Psoas muscle (tissue), 8 donors: Measurements from ENCODE around the gene EIF6. TPM values are rescaled to one million over a fixed set of nuclear protein-coding genes. Genes with fewer than 3 reads are reported as not detected.

Experiments
- ATAC-seq, 4 donors: fragments of 200-7000 bp; cut with Tn5 transposase; one replicate each; pipeline ENCODE4 v1.9.1; 2020; ENCODE audit warnings: moderate library complexity in 3 of 4, mild to moderate bottlenecking in 2 of 4
- DNase-seq, 2 donors: peaks; one replicate each; pipeline ENCODE4 v3.0.0-alpha.2; 2020
- H3K27ac ChIP-seq: fragments of 200-600 bp; one replicate; pipeline ENCODE4 v1.8.0; 2022
- H3K27me3 ChIP-seq, 3 donors: fragments of 200-600 bp in 1 of 3; one replicate each; pipeline versions ENCODE4 v1.6.1 to v1.8.0; 2013 to 2022; ENCODE audit warnings: low read length in 2 of 3, mild to moderate bottlenecking in 2 of 3, moderate library complexity in 1 of 3; ENCODE audit not compliant: insufficient read depth in 3 of 3
- H3K36me3 ChIP-seq, 2 donors: fragments of 200-600 bp in 1 of 2; one replicate each; pipeline versions ENCODE4 v1.6.1 to v1.8.0; 2013 to 2022; ENCODE audit warnings: low read depth in 1 of 2, mild to moderate bottlenecking in 1 of 2, moderate library complexity in 1 of 2; ENCODE audit not compliant: insufficient read depth in 1 of 2
- H3K4me1 ChIP-seq: fragments of 200-600 bp; one replicate; pipeline ENCODE4 v1.8.0; 2022
- H3K4me3 ChIP-seq: fragments of 200-600 bp; one replicate; pipeline ENCODE4 v1.8.0; 2022; ENCODE audit warnings: mild to moderate bottlenecking
- H3K9me3 ChIP-seq: fragments of 200-600 bp; one replicate; pipeline ENCODE4 v1.8.0; 2022
- CTCF ChIP-seq: fragments of 200-600 bp; IDR thresholded peaks from one replicate; pipeline ENCODE4 v1.8.0; 2022; ENCODE audit warnings: antibody characterized with exemption
- WGBS, 3 donors: extraction: QIAGEN DNeasy Blood & Tissue Kit; methylation state at CpG; one replicate each; pipeline versions ENCODE4 v1.1.6 to v1.1.7; 2013; 5-methylcytosine and 5-hydroxymethylcytosine counted together
- intact Hi-C, 2 donors: fragments of 100-400 bp; cut with DNase I; formaldehyde crosslinking; loops; one replicate each; pipeline versions ENCODE4 v1.11.0 to v1.14.2; 2022
- polyA plus RNA-seq, 3 donors: library from polyadenylated mRNA; stranded (reverse); fragments of 200-250 nt; gene quantifications; one replicate each; pipeline ENCODE4 v1.2.3, GENCODE V29; 2013
- total RNA-seq, 4 donors: library from RNA; stranded (reverse); fragmentation: NEBNext Ultra II Directional in 2 of 4; extraction: Animal tissue kit (Norgen Biotek cat#: 25700) in 2 of 4; gene quantifications; one replicate each; pipeline versions ENCODE4 v1.2.1 to v1.2.4, GENCODE V29; 2021 to 2023
- donor health status: healthy with polysubstance abuse.
- donor health status: DM: no; HTN: no; CAD: no; lungs with moderate emphysema.
- donor health status: Bipolar disorder and iron deficiency.
- donor health status: healthy.
- donor health status: DM: yes; HTN: yes; CAD: no.
- donor health status: DM: no; HTN: no; CAD: no.
- donor health status: DM: no; HTN: no; CAD: no.
- donor health status: DM: yes; HTN: yes; CAD: no.

Gene EIF6
- total and polyA plus RNA-seq, 7 donors: 44.3 to 169 (median 63.0) TPM

- H3K4me3 ChIP-seq: no peak overlapping the region
- H3K36me3 ChIP-seq: peaks cover 2 to 65% of the 10 kb centered on the region in 2 donors
- TF ChIP-seq CTCF: no peak
- intact Hi-C loops: loop anchor here in 1 of 2 donors (10.0 kb wide), 2 partner anchors 134 to 444 kb away; partner anchors contain the start of gene EDEM2
- H3K4me1 ChIP-seq: peaks cover 16% of the 10 kb centered on the region
- no peak for DNase-seq
- no peaks in the 10 kb centered on the region for H3K27me3 ChIP-seq
- peak overlapping the region; percentile 97 for H3K27ac ChIP-seq
- ATAC-seq: no peak
- WGBS, 3 donors: 82 to 93% (median 89%) methylated on average over 5 of the region's 5 CpGs
- no peaks in the 10 kb centered on the region for H3K9me3 ChIP-seq
These were observed 5.5 kb downstream of the EIF6 start for GRCh38 chr20:35279040-35279439.

GRCh38 chr20:35277531-35278395, 6.8 kb downstream of the EIF6 start, which contains the start of gene MMP24OS:
TSS of gene MMP24OS (minus strand) at chr20:35278122. CDS start at chr20:35277929, 193 bp downstream.
- intact Hi-C loops: loop anchor here in 1 of 2 donors (10.0 kb wide), 2 partner anchors 133 to 443 kb away; partner anchors contain the start of gene EDEM2
- DNase-seq (peak; percentile 91 to 95), ATAC-seq (peak; percentile 93 to 98 (median 96))
- peaks cover 8% of the 10 kb centered on the region for H3K4me1 ChIP-seq
- H3K9me3 ChIP-seq: no peaks in the 10 kb centered on the region
- TF ChIP-seq CTCF: no peak
- H3K27ac ChIP-seq: peak within 1 kb of the TSS; percentile 97
- 0 to 1% (median 1%) methylated on average over 44 to 76 of the region's 76 CpGs for WGBS, 3 donors
- H3K27me3 ChIP-seq: no peaks in the 10 kb centered on the region
- peaks cover 2 to 66% of the 10 kb centered on the region in 2 donors for H3K36me3 ChIP-seq
- H3K4me3 ChIP-seq: peak within 1 kb of the TSS; percentile 93

GRCh38 chr20:35277127-35277526, 7.4 kb downstream of the EIF6 start:
- H3K36me3 ChIP-seq: peaks cover 2 to 60% of the 10 kb centered on the region in 2 donors
- no peak for ATAC-seq
- no peak for TF ChIP-seq CTCF
- no peaks in the 10 kb centered on the region for H3K9me3 ChIP-seq
- H3K4me3 ChIP-seq: peak overlapping the region; percentile 93
- no peak for DNase-seq
- peaks cover 8% of the 10 kb centered on the region for H3K4me1 ChIP-seq
- 10 to 16% (median 12%) methylated on average over 10 of the region's 10 CpGs for WGBS, 3 donors
- H3K27me3 ChIP-seq: no peaks in the 10 kb centered on the region
- intact Hi-C loops: loop anchor here in 1 of 2 donors (10.0 kb wide), 2 partner anchors 132 to 442 kb away; partner anchors contain the start of gene EDEM2
- peak overlapping the region; percentile 97 for H3K27ac ChIP-seq

GRCh38 chr20:35276408-35276807, 8.2 kb downstream of the EIF6 start:
- Histone ChIP-seq H3K4me3 (peak overlapping the region; percentile 93), H3K36me3 (peaks cover 2 to 60% of the 10 kb centered on the region in 2 donors), H3K4me1 (peaks cover 8% of the 10 kb centered on the region), H3K9me3 (no peaks in the 10 kb centered on the region), H3K27ac (peak overlapping the region; percentile 97), H3K27me3 (no peaks in the 10 kb centered on the region)
- ATAC-seq: no peak
- no peak for TF ChIP-seq CTCF
- DNase-seq: no peak
- intact Hi-C loops: loop anchor here in 1 of 2 donors (10.0 kb wide), 2 partner anchors 132 to 442 kb away; partner anchors contain the start of gene EDEM2
- 84 to 95% (median 88%) methylated on average over 6 of the region's 6 CpGs for WGBS, 3 donors
